Mammary epithelial cell (primary cell): ENCODE results near the gene CTAGE15.
"Not testable (repeated sequence)": the region's sequence is repeated elsewhere in the genome, so short reads cannot be mapped to it uniquely, and the experiment has no call there.

Experiments
- CTCF ChIP-seq, 2 donors: IDR thresholded peaks in 1 of 2; conservative IDR thresholded peaks in 1 of 2; 2 replicates each; pipeline ENCODE4 v1.5.1; 2011 to 2012; ENCODE audit warnings: inconsistent platforms in 2 of 2, low read length in 2 of 2, mild to moderate bottlenecking in 2 of 2, control low read depth in 1 of 2, low read depth in 1 of 2; ENCODE audit not compliant: insufficient read depth in 1 of 2; ENCODE audit errors: extremely low read depth in 1 of 2
- EZH2 ChIP-seq: IDR thresholded peaks from 2 replicates; pipeline ENCODE4 v1.6.1; 2012; ENCODE audit warnings: low read length, inconsistent platforms, borderline replicate concordance

- not testable (repeated sequence) for TF ChIP-seq EZH2
- peak in 1 of 2 donors; percentile 23 for TF ChIP-seq CTCF (conservative IDR thresholded peaks at IDR 0.05 in 1 of 2, IDR thresholded peaks at IDR 0.05 in 1 of 2; ENCODE audit: extremely low read depth in 1 of 2, insufficient read depth in 1 of 2, low read depth in 1 of 2, low read length in 2 of 2)
These were observed 8.3 kb upstream of the CTAGE15 start for GRCh38 chr7:143563306-143563705.
